ENCODE measurements around the gene RBM47. TPM values are rescaled to one million over a fixed set of nuclear protein-coding genes. Genes with fewer than 3 reads are reported as not detected.
A peak's percentile ranks its signal among the peaks of the same experiment; 100 is the strongest.
"Not testable (repeated sequence)": the region's sequence is repeated elsewhere in the genome, so short reads cannot be mapped to it uniquely, and the experiment has no call there.

The RBM47 gene
- total RNA-seq, 1 donor from 2014 or later = 31.6 TPM

DNA sequence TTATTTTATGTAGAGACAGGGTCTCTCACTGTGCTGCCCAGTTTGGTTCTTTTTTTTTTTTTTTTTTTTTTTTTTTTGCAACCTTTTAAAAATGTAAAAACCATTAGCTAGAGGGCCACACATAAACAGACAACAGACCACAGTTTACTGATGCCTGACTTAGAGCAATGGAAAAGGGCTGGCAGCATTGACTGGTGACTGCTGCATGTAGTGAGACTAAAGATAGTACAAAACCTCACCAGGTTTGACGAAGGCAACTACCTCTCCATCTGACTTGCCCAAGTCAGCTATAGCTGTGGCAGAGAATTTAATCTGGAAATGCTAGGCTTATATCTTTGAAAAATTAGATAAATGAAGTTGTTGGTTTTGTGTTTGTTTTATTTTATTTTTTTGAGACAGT lies 102.9 kb downstream of the RBM47 start:
- no peak for DNase-seq

DNA sequence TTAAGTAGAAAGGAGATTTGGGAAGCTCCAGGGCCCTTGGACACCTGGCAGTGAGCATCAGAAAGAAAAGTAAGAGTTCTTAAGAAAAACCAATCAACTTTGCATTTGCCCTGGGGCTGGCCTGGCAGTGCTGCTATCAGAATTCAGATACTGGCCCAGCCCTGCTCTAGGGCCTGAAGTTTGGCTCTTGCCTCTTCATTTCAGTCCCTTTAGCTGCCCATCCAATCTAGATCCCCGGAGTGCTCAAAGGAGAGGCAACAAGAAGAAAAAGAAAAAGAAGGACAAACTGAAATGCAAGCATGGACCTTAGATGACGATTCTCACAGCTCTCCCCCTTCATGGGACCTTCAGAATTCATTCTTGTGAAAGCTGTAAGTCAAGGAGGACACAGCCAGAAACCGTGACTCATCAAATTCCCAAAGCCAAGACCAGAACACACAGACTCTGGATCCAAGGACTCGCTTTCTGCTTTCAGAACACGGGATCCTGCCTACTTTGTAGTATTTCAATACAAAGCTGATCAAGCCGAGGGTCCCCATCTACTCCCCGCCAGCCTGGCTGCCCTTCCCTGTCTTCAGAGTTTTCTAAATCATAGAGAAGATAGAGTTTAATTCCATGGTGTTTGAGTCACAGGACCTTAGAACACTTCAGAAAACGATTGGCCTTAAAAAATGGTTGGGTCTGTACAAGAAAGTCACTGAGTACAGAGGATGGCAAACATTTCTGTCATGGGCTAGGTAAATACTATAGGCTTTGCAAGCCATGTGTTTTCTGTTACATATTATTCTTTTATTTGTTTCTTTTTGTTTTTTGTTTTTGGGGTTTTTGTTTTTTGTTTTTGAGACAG lies 103.7 kb downstream of the RBM47 start:
- peak; percentile 42 for DNase-seq

DNA sequence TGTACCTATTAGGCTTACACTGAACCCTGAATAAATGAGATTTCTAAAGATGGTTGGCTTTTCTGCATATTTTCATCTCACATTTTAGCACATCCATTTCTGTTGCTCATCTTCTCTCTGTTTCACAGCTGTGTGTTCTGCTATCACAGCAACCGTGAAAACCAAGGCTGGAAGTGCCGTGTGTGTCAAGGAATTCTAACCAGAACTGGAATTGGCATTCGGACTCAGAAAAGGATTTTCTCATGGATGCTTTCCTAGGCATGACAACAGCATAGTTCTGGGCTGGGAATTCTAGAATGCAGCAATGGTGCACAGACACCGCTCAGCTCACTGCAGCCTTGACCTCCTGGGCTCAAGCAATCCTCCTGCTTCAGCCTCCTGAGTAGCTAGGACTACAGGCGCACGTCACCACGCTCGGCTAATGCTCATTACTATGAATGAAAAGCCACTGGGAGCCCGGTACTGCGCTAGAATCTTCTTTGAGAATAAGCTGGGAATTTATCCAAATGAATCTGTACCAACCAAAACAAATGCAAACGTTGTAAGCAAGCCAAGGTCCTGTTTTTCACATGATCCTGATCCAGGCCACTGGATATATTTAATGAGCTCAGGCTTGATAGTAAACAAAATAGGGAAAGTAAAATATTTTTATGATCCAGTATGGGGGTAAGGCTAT lies 105.2 kb downstream of the RBM47 start:
- DNase-seq = peak; percentile 33

DNA sequence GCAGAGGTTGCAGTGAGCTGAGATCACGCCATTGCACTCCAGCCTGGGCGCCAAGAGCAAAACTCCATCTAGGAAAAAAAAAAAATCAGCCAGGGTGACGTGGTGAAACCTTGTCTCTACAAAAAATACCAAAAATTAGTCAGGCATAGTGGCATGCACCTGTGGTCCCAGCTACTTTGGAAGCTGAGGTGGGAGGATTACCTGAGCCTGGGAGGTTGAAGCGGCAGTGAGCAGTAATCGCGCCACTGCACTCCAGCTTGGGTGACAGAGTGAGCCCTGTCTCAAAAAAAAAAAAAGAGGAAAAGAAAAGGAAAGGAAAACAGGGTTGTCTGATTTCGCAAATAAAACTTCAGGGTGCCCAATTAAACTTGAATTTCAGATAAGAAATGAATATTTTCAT lies 106.1 kb downstream of the RBM47 start:
- DNase-seq = no peak

DNA sequence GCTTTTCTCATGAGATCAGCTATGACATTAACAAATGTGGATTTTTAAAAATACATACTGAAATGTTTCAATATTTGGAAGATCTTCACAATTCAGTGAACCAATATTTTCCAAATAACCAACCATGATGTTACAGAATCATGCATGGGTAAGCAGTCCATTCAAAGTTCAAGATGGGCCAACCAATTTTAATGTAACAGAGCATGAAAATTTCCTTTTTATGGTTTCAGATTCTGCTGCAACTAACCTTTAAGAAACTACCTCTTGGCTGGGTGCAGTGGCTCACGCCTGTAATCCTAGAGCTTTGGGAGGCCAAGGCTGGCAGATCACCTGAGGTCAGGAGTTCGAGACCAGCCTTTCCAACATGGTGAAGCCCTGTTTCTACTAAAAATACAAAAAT lies 107.7 kb downstream of the RBM47 start:
- DNase-seq = no peak

DNA sequence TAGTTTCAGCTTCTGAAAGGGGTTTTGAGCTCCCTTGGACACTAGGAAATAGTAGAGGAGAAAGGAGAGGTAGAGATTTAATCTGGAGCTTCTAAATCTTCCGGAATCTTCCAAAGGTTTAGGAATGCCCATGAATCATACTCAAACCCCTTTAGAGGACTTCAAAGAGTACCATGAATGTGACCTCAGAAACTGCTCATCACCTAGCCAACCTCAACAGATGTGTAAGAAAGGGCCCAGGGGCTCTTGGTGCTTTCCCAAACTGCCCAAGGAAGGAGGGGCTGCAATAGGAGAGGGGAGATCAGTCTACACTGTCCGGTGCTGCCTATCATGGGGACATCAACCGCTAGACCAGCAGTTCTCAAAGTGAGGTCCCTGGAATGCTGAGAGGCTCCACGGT lies 109.1 kb downstream of the RBM47 start:
- no peak for DNase-seq

DNA sequence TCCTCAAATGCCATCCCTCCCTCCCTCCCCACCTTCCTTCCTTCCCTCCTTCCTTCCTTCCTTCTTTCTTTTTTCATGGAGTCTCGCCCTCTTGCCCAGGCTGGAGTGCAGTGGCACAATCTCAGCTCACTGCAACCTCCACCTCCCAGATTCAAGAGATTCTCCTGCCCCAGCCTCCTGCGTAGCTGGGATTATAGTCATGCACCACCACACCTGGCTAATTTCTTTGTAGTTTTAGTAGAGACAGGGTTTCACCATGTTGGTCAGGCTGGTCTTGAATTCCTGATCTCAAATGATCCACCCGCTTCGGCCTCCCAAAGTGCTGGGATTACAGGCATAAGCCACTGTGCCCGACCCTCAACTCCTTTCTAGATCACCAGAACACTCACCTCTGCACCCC lies 112.6 kb downstream of the RBM47 start:
- not testable (repeated sequence) for DNase-seq

DNA sequence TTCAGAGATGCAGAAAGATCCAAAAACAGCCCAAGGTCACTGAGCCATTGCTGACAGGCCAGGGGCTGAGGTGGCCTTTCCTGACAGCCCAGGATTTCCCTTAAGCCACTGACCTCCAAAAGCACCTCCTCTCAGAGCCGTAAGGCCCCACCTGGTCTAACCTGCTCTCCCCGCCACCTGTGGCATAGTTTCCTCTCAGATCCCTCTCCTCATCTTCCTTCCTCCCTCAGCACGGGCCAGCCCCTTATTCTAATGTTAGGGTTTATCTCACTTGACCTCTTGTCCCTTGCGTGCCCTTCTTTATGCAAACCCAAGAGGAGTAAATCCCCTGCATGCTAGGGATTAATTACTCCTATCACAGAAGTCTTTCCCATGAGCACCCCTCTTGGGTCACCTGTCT lies 113.0 kb downstream of the RBM47 start:
- DNase-seq = no peak

DNA sequence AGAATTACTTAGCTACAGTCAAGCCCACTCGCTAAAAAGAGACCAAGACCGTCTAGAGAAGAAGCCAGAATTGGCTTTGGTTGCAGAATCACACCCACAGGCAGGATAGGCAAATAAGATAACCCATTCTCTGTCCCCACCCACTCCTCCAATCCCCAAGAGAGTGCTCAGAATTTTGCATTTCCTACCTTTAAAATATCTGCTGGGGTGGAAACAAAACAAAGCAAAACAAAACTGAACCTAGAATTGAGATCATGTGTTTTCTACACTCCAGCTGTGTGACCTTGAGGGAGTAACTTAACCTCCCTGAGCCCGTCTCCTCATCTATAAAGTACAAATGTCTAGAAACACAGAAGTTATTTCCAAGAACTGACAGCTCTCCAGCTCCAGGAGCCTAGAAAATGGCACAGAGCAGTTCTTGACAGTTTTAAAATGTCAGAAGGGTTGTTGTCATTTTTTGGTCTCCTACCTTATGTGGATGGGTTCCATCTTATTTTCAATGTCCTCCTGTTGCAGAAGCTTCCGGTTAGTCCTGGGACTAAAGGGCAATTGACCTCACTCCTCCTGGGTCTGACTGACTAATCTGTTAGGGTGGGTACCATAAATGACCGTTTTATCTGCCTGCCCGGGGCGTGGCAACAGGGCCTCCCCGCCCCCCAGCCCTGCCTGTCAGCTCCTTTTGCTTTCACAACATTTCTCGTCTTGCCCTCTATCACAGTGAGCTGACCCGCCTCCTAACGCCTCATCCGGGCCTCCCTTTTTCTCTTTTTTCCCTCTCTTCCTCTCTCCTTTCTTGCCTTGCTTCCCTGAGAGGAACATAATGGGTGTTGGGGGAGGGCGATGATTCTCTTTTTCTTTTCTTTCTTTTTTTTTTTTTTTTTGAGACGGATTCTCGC lies 114.0 kb downstream of the RBM47 start:
- DNase-seq = no peak

DNA sequence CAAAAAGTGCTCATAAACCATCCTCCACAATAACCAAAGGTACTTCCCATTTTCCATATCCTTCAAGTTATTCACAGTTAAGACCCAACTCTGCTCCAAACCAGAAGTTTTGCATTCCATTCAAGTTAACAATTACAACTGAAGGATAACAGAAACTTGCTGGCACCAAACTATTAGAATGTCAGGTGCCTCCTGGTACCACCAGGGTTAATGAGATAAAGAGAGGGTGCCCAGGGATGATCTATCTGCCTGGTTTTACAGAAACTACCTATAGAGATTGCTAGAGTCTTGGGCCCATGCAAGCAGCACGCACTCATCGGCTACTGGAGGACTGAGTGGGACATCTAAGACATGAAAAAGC lies 114.6 kb downstream of the RBM47 start:
- DNase-seq = peak; percentile 29

DNA sequence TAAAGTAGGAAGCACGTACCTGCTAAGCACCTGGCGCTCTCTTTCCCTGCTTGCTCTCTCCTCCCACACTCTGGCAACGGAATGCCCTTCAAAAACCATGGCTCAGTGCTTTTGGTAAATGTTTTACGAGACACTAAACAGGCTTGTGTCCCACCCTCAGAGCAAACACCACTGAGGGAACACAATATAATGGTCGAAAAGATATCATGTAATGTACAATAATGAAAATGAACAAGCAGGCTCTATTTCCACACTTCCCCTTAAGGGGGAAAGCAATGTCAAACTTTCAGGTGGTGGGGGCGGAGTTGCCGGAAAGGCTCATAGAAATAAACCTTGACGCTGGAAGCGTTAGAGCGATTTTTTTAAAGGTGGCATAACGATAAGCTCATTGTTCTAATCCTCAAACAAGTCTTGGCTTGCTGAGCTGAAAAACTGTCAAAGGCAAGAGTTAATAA lies 115.1 kb downstream of the RBM47 start:
- peak; percentile 35 for DNase-seq

DNA sequence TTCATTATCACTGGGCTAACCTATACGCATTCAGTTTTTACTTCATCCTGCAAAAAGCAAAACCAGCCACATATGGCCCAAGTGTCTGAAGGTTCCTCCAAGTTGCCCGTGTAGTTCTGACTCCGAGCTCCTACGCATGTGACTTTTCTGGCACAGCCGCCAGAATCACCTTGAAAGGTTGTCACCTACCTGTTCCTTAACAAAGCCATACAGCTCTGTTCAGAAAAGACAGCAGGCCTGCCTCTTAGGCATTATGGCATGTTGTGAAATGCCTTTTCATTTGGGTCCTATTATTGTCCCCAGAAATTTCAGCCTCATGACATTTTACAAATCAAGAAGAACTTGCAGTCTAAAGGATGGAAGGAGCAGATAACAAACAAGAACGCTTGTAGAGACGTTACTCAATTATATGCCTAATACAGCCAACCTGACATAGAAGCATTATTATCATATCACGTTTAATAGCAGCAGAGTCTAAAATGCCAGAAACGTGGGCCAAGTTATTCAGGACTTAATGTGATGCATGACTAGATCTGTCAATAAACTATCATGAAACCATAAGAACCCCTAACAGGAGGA lies 118.5 kb downstream of the RBM47 start:
- no peak for DNase-seq

DNA sequence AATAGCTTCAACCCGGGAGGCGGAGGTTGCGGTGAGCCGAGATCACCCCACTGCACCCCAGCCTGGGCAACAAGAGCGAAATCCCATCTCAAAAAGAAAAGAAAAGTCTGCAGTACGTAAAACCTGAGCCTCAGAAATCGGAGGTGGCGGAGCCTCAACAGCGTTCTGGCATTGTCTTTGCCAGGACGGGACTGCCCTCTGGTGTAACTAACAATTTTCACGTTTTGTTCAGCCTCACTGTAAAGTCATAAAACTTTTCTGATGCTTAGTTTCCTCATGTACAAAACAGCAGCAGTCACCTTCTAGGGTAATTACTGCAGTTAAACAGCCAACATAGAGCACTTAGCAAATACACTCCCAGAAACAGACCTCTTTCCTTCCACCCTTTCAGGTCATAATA lies 121.7 kb downstream of the RBM47 start:
- no peak for DNase-seq

DNA sequence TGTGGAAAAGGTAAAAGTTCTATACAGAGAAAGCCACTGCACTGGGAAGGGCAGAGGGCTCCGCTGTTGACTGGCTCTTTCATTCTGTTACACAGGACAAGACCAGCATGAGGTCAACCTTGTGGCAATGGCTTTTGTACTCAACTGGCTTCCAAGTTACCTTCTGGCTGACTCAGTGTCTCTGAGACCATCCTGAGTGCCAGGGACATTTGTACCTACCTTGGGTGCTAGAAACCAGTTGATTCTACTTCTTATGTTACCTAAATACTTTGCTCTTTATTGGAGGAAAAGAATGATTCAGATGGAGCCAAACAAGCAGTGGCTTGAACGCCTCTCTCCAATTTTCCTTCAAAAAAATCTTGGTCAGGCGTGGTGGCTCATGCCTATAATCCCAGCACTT lies 123.2 kb downstream of the RBM47 start:
- DNase-seq = no peak

DNA sequence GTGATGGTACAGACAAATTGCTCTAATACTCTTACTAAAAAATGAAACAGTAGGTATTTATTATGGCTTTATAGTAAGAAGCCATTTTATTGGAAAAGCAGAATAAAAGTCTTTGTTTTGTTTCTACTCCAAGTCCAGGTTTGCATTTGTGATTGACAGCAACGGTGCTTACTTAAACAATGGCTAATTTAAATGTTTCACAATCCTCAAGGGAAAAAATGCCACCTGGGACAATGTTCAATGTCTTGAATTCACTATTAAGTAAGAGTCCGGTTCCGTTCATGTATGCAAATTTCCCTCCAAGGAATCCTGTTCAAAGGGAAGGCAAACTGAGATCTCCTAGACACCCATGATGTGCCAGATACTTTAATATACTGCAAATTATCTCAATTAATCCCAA lies 123.6 kb downstream of the RBM47 start:
- no peak for DNase-seq

DNA sequence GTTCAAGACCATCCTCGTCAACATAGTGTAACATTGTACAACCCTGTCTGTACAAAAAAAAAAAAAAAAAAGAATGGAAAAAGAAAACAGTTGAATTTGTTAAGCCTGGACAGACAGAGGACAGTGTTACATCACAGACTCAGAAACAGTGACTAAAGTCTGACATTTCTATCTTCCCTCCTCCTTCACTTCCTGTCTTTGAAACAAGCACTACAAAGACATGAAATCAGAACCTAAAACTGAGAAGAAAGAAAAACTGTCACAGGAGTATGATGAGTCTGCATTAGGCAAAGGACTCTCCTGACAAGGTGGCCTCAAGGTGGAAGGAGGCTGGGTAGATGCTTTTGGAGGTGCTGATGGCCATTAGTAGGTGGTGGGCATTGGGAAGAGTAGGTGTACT lies 126.7 kb downstream of the RBM47 start:
- DNase-seq = no peak

DNA sequence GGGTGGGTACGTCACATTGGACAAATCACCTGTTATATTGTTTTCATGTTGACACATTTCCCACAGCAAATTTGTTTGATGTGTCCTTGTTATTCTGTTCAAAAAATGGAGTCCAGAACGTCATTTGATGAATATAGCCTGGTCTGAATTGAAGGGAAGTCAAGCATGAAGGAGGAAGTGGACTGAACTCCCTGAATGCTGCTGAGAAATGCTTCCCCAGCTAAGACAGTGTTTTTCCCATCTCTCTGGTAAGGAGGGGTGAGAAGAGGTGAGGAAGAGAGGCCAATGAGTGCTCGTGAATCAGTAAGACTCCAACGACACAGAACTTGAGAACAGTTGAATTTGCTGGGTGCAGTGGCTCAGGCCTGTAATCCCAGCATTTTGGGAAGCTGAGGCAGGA lies 127.4 kb downstream of the RBM47 start:
- no peak for DNase-seq

DNA sequence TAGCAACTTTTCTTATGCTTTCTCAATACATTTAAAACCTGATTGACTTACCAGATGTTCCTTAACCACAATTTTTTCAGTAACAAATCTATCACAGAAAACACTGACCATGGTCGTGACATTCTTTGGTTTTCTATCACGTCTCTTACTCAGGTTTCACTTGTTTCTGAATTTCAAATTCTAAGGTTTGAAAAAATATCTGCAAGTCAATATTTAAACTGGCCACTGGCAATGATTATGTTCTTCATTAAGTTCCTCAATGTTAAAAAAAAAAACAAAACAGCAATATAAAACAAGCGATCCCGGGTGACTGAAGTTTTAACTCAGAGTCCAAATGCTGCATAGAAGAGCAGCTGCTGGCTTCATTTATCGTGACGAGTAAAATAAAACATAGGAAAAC lies 128.9 kb downstream of the RBM47 start:
- DNase-seq = no peak

DNA sequence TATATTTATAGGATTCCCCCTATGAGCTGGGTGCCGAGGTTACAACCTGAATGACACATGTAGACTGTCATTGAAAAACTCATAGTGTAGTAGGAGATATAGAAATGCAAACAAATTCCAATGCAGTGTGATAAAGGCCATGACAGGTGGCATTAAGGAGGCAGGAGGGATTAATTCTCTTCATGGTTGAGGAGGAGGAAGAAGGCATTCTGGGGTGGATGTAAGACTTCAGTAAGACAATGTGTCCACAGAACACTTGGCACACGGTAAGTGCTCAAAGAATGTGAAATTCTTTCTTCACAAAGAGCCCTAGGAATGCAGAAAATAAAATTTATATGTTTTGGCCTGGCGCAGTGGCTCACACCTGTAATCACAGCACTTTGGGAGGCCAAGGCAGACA lies 136.5 kb downstream of the RBM47 start:
- DNase-seq = no peak

DNA sequence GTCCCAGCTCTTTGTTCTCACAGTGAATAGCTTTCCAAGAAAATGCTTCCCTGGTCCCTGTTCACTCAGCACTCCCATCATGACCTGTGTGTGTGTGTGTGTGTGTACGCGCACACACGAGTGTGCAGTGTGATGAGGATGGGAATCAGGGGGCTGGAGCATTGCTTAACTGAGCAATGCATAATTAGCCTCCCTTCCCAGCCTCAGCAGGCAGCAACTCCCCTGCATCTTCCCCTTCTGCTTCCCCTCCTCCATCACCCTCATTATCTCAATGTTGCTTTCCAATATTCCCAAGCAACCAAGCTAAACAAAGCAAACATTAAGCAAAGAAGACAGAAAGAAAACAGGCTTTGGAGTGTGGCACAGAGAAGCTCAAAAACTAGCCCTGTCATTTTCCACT lies 137.0 kb downstream of the RBM47 start:
- peak; percentile 19 for DNase-seq

DNA sequence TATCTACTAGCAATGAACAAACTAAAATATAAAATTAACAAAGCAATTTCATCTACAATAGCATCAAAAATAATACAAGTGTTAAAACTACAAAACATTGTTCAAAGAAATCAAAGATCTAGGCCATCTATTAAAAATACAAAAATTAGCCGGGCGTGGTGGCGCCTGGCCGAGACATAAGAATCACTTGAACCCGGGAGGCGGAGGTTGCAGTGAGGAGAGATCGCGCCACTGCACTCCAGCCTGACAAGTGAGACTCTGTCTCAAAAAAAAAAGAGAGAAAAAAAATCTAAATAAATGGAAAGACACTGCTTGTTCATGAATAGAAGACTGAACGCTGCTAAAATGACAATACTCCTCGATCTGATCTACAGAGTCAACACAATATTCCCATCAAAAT lies 139.2 kb downstream of the RBM47 start:
- DNase-seq = no peak

DNA sequence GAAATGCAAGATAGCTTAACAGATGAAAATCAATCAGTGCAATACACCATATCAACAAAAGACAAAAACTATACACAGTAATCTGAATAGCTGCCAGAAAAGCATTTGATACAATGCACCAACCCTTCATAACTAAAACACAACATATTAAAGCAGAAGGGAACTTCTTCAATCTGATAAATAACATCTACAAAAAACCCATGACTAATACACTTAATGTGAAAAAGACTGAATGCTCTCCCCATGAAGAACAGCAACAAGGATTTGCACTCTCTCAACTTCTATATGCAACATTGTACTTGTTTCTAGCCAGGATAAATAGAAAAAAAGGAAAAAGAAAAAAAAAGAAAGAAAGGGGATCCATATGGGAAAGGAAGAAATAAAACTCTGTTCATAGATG lies 139.7 kb downstream of the RBM47 start:
- no peak for DNase-seq

DNA sequence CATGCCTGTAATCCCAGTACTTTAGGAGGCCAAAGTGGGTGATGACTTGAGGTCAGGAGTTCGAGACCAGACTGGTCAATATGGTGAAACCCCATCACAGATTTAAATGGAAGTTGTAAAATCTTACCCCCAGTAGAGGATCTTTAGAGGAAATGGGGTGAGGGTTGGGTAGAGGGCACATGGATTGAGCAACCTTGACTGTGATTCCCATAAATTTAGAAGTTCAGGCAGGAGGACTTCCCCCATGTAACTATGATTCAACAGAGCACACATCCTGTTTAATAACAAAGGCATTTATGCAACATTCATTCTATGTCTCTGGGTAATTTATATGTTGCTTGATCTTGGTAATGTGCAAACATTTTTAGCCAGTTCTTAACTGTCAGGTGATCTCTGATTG lies 143.1 kb downstream of the RBM47 start:
- DNase-seq = no peak
